NCI-H1436 (cell line): ENCODE measurements around the gene TRIM2.
"Not testable (repeated sequence)": the region's sequence is repeated elsewhere in the genome, so short reads cannot be mapped to it uniquely, and the experiment has no call there.

Experiments used
- DNase-seq: peaks from one replicate; lab custom pipeline; 2025; lab: John Stamatoyannopoulos, UW

The TRIM2 gene

GRCh38 chr4:153189016-153189801 is 15.0 kb upstream of the TRIM2 start:
- no peak for DNase-seq

DNA sequence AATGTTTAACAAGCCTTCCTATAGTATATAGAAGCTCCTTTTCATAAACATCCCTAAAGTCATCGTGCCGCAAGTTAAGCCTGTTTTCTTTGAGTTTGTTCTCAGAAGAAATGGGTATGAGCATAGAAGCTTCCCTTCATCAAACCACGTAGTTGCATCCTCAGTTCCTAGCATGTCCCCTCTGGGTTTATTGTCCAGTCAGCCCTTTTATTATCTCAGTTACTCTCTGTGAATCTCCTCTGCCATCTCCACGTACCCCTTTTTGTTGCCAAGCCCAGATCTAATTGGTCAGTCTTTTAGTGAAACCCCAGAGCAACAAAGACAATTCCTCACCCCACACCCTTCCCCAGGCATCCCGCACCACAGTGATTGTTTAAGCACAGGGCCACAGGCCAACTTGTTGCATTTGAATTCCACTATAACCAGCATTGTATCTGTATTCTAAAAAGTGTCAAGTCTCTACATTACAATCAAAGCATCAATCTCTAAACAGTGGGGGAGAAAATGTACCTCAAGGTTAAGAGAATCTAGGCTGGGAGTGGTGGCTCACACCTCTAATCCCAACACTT is 12.4 kb upstream of the TRIM2 start:
- DNase-seq = no peak

- DNase-seq = no peak
Measured at GRCh38 chr4:153197301-153197700, 6.9 kb upstream of the TRIM2 start.

- peak; percentile 72 for DNase-seq
Measured at GRCh38 chr4:153198719-153199118, 5.5 kb upstream of the TRIM2 start.

- not testable (repeated sequence) for DNase-seq
Measured at GRCh38 chr4:153203746-153204145, 497 bp upstream of the TRIM2 start.

GRCh38 chr4:153204728-153205648 is 745 bp downstream of the TRIM2 start:
- DNase-seq = no peak

DNA sequence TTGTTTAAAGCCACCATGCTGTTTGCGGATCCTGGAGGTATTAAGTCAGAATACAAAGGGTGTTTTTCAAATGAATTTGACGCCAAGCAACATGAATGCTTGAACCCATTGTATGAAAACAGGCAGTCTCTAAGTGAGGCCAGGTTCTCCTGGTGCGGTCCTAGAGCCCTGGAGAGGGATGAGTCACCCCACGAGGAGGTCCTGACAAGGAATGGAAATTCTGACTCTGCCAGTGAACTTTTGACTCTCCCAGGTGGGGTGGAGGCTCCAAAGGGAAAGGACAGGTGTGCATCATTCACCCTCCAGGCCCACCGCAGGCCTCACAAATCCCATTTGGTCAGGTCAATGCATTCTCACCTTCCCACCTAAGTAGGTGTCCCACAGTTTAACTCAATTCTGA is 1.5 kb downstream of the TRIM2 start:
- no peak for DNase-seq

GRCh38 chr4:153206534-153206933 is 2.3 kb downstream of the TRIM2 start:
- no peak for DNase-seq

GRCh38 chr4:153207027-153207426 is 2.8 kb downstream of the TRIM2 start:
- DNase-seq = no peak

DNA sequence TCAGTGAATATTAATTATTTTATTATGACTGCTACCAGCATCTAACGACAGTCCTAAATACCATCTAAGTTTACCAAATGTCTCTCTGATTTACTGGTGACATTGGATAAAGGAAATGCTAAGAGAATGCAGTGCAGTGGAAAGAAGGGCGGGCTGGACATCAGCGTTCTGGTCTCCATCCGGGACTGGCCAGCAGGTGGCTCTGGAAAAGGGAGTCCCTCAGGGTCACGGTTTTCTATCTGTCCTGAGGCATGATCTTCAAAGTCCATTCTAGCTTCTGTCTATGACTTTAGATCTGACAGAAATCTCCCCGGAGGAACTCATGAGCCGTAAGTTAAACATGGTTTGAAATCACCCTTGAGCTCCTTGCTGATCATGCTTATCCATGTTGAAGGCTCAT is 3.3 kb downstream of the TRIM2 start:
- DNase-seq = no peak

GRCh38 chr4:153209410-153209809 is 5.2 kb downstream of the TRIM2 start:
- DNase-seq = no peak

- DNase-seq = no peak
Measured at GRCh38 chr4:153210727-153211126, 6.5 kb downstream of the TRIM2 start.

- no peak for DNase-seq
Measured at GRCh38 chr4:153211986-153212728, 7.9 kb downstream of the TRIM2 start.

GRCh38 chr4:153212736-153213135 is 8.5 kb downstream of the TRIM2 start:
- DNase-seq = no peak

- no peak for DNase-seq
Measured at GRCh38 chr4:153215921-153216320, 11.7 kb downstream of the TRIM2 start.

GRCh38 chr4:153216546-153216945 is 12.3 kb downstream of the TRIM2 start:
- DNase-seq = no peak

GRCh38 chr4:153217440-153217839 is 13.2 kb downstream of the TRIM2 start:
- no peak for DNase-seq

GRCh38 chr4:153218961-153219360 is 14.7 kb downstream of the TRIM2 start:
- no peak for DNase-seq

DNA sequence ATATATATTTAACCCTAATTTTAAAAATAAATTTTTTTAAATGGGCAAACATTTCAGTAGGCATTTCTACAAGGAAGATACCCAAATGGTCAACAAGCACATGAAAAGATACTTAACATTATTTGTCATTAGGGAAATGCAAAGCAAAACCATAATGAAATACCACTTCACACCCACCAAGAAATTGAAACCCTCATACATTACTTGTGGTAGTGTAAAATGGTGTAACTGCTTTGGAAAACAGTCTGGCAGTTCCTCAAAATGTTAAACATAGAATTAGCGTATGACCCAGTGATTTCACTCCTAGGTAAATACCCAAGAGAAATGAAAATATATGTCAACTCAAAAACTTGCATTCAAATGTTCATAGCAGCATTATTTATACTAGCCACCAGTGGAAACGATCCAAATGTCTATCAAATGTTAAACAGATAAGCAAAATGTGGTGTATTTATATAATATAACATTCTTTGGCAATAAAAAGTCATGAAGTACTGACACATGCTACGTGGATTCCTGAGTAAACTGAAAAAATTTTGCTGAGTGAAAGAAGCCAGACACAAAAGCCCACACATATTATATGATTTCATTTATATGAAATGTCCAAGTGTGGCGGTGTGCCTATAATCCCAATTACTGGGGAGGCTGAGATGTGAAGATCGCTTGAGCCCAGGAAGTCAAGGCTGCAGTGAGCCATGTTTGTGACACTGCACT is 16.6 kb downstream of the TRIM2 start:
- DNase-seq = no peak

- no peak for DNase-seq
Measured at GRCh38 chr4:153221783-153222706, 17.8 kb downstream of the TRIM2 start.
